Keratinocyte (primary cell): ENCODE results near the gene NHLRC1. TPM values are rescaled to one million over a fixed set of nuclear protein-coding genes. Genes with fewer than 3 reads are reported as not detected.

Experiments
- DNase-seq: peaks from one replicate; pipeline ENCODE4 v3.0.0-alpha.2; 2011; ENCODE audit warnings: low read depth, missing footprints, low spot score
- FAIRE-seq: peaks from 2 replicates; lab custom pipeline; 2011; peaks lifted over from hg19 to GRCh38; lab: Jason Lieb, UNC
- H2AFZ ChIP-seq: 2 replicates; pipeline ENCODE4 v1.6.0; 2012; ENCODE audit warnings: low read length, control low read depth, inconsistent platforms; ENCODE audit not compliant: control insufficient read depth
- H3K27ac ChIP-seq: 2 replicates; pipeline ENCODE4 v1.5.1; 2011; ENCODE audit warnings: low read length; ENCODE audit not compliant: control insufficient read depth, insufficient read depth
- H3K27me3 ChIP-seq: 3 replicates; pipeline ENCODE4 v1.6.0; 2011; ENCODE audit warnings: low read length; ENCODE audit not compliant: control insufficient read depth, insufficient read depth; ENCODE audit errors: extremely low read depth
- H3K36me3 ChIP-seq, 2 experiments: 2 replicates in 1 of 2; 3 replicates in 1 of 2; pipeline ENCODE4 v1.5.1; 2011; ENCODE audit warnings: low read length in 2 of 2, mild to moderate bottlenecking in 1 of 2; ENCODE audit not compliant: control insufficient read depth in 2 of 2, insufficient read depth in 2 of 2; ENCODE audit errors: extremely low read depth in 1 of 2
- H3K4me1 ChIP-seq: 3 replicates; pipeline ENCODE4 v1.5.1; 2011; ENCODE audit warnings: low read length; ENCODE audit not compliant: control insufficient read depth, insufficient read depth; ENCODE audit errors: extremely low read depth
- H3K4me2 ChIP-seq: 3 replicates; pipeline ENCODE4 v1.6.0; 2011; ENCODE audit warnings: low read depth, low read length; ENCODE audit not compliant: control insufficient read depth, insufficient read depth; ENCODE audit errors: extremely low read depth
- H3K4me3 ChIP-seq, 3 experiments: fragments of 200-600 bp in 1 of 3; sonication (generic) in 1 of 3; 2 replicates in 2 of 3; 3 replicates in 1 of 3; pipeline ENCODE4 v1.5.1; 2011 to 2016; ENCODE audit warnings: low read length in 3 of 3, mild to moderate bottlenecking in 3 of 3, control low read depth in 2 of 3, inconsistent platforms in 1 of 3, low read depth in 1 of 3, mixed read lengths in 1 of 3, mixed run types in 1 of 3, moderate library complexity in 1 of 3; ENCODE audit not compliant: control insufficient read depth in 2 of 3, insufficient read depth in 2 of 3; ENCODE audit errors: extremely low read depth in 1 of 3
- H3K79me2 ChIP-seq: 2 replicates; pipeline ENCODE4 v1.6.0; 2012; ENCODE audit warnings: low read length; ENCODE audit not compliant: control insufficient read depth, insufficient read depth
- H3K9ac ChIP-seq: 3 replicates; pipeline ENCODE4 v1.6.0; 2011; ENCODE audit warnings: low read length; ENCODE audit not compliant: control insufficient read depth, insufficient read depth; ENCODE audit errors: extremely low read depth
- H3K9me1 ChIP-seq: 3 replicates; pipeline ENCODE4 v1.6.0; 2011; ENCODE audit warnings: low read length; ENCODE audit not compliant: control insufficient read depth, insufficient read depth; ENCODE audit errors: extremely low read depth
- H3K9me3 ChIP-seq: 2 replicates; pipeline ENCODE4 v1.5.1; 2012; ENCODE audit warnings: low read depth, low read length; ENCODE audit not compliant: control insufficient read depth
- H4K20me1 ChIP-seq: 3 replicates; pipeline ENCODE4 v1.6.0; 2011; ENCODE audit warnings: low read length; ENCODE audit not compliant: control insufficient read depth, insufficient read depth; ENCODE audit errors: extremely low read depth
- CTCF ChIP-seq, 3 experiments: IDR thresholded peaks in 1 of 3; conservative IDR thresholded peaks in 1 of 3; optimal IDR thresholded peaks in 1 of 3; 2 replicates in 2 of 3; 3 replicates in 1 of 3; pipeline versions ENCODE3 to v1.5.1; 2011; ENCODE audit warnings: low read length in 3 of 3, mild to moderate bottlenecking in 3 of 3, moderate library complexity in 2 of 3, control low read depth in 1 of 3, inconsistent platforms in 1 of 3; ENCODE audit not compliant: insufficient read depth in 2 of 3; ENCODE audit errors: extremely low read depth in 1 of 3
- EZH2 ChIP-seq: IDR thresholded peaks from one replicate; pipeline ENCODE4 v1.6.1; 2012; ENCODE audit warnings: inconsistent platforms, mild to moderate bottlenecking, low read length, moderate library complexity
- dilution Hi-C: fragments of 300-500 bp; cut with MboI; formaldehyde crosslinking; loops from one replicate; pipeline ENCODE4 v1.7.0; 2020; ENCODE audit warnings: low sequenced_read_pairs; ENCODE audit not compliant: extremely low pct_ligation_motif_present
- polyA plus RNA-seq, 5 experiments: library from polyadenylated mRNA; depleted of rRNA in 3 of 5; stranded (reverse) in 3 of 5; stranded (forward) in 1 of 5; unstranded in 1 of 5; fragments of >200 nt; gene quantifications; 1 replicate in 1 of 5; 2 replicates in 3 of 5; 3 replicates in 1 of 5; pipeline versions ENCODE4 v1.2.1 to v1.2.3, GENCODE V29; 2011 to 2012; ENCODE audit warnings: missing spikeins in 2 of 5, low read depth in 1 of 5, low replicate concordance in 1 of 5

NHLRC1 gene
- polyA plus RNA-seq, 1 donor (not counting 4 experiments of a cell fraction or from before 2014, with no cell fraction given): 1.2 TPM

- no peak for TF ChIP-seq CTCF (optimal IDR thresholded peaks at IDR 0.05 in 1 of 3, IDR thresholded peaks at IDR 0.05 in 1 of 3, conservative IDR thresholded peaks at IDR 0.05 in 1 of 3; ENCODE audit: extremely low read depth in 1 of 3, insufficient read depth in 2 of 3, low read length in 3 of 3)
- TF ChIP-seq EZH2: no peak
- H3K27me3 ChIP-seq: no peaks in the 10 kb centered on the region
- FAIRE-seq: no peak
These were observed 22.2 kb downstream of the NHLRC1 start for GRCh38 chr6:18100296-18100695.

GRCh38 chr6:18099511-18099910, 23.0 kb downstream of the NHLRC1 start:
- Histone ChIP-seq H3K9ac (no peak overlapping the region), H3K4me1 (no peaks in the 10 kb centered on the region), H4K20me1 (no peaks in the 10 kb centered on the region), H3K4me2 (no peak overlapping the region), H3K36me3 (no peaks in the 10 kb centered on the region), H3K79me2 (no peaks in the 10 kb centered on the region), H3K9me1 (no peaks in the 10 kb centered on the region), H3K27ac (no peak overlapping the region), H3K27me3 (no peaks in the 10 kb centered on the region), H3K9me3 (no peaks in the 10 kb centered on the region), H2AFZ (no peak overlapping the region), H3K4me3 (no peak overlapping the region)
- DNase-seq: no peak
- no peak for FAIRE-seq
- dilution Hi-C loops: no loop called here
- TF ChIP-seq CTCF (optimal IDR thresholded peaks at IDR 0.05 in 1 of 3, IDR thresholded peaks at IDR 0.05 in 1 of 3, conservative IDR thresholded peaks at IDR 0.05 in 1 of 3; ENCODE audit: extremely low read depth in 1 of 3, insufficient read depth in 2 of 3, low read length in 3 of 3) (no peak), EZH2 (no peak)

More at GRCh38 chr6:18100296-18100695, 22.2 kb downstream of the NHLRC1 start:
- Histone ChIP-seq H3K4me3 (no peak overlapping the region), H3K79me2 (no peaks in the 10 kb centered on the region), H3K27ac (no peak overlapping the region), H3K4me2 (no peak overlapping the region), H3K4me1 (no peaks in the 10 kb centered on the region), H3K9me1 (no peaks in the 10 kb centered on the region), H4K20me1 (no peaks in the 10 kb centered on the region), H3K9me3 (no peaks in the 10 kb centered on the region), H3K36me3 (no peaks in the 10 kb centered on the region), H3K9ac (no peak overlapping the region), H2AFZ (no peak overlapping the region)
- dilution Hi-C loops: no loop called here
- DNase-seq: no peak
